HG03025 (cell line): Measurements from ENCODE around the gene FARS2.

ENCODE experiments used
- ATAC-seq: cut with Tn5 transposase; IDR thresholded peaks from one replicate; pipeline ENCODE4 v1.9.1; 2021; ENCODE audit warnings: mild to moderate bottlenecking, moderate library complexity; ENCODE audit not compliant: unreplicated experiment, low FRiP score

FARS2 gene

GRCh38 chr6:5492356-5492755, 231.0 kb downstream of the FARS2 start:
- ATAC-seq: no peak

DNA sequence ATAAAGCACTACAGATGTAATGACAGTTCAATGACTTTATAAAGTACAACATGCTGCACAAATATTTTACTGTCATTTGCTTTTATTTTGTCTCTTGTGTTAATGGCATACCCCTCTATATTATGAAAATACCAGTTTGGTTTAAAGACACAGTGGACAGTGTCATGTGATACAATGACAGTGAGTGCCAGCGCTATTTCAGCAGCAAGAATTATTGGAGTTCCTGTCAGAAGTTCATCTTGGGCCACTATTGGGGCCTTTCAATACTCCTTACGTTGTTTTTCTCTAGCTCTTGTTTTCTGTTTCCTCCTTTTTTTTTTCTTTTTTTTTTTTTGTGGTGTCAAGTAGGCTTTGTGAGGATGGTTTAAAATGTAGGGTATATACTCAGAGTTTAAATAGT, 232.5 kb downstream of the FARS2 start:
- ATAC-seq: no peak

DNA sequence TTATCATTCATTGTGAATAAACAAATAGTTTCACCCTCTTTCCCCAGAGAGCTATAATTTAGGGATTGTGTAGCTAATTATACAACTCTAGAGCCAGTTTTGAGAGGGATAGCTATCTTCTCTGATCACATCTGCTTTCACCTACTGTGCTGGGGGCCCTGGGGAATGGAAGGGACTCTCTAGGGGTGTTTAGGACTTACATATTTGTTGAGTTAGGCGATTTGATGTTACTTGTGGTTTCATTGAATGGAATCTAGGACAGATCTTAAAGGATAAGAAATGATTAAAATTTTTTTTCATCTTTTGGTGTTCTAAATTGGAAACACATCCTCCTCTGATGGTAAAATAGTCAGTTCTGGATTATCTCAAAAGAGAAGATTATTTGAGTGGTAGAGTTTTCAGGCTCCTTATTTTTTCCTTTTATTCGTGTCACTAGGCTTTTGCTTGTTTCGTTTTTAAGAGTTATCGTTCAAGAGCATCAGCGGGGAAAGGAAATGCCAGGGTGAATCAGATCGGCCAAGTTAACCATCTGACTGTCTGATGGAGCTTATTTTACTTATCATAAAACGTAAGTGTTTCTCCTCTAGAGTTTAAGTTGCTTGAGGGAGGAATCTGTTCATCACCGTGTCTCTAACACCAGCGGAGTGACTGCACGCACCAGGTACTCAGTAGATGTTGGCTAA, 236.7 kb downstream of the FARS2 start:
- ATAC-seq: no peak

- no peak for ATAC-seq
These were observed 237.2 kb downstream of the FARS2 start for GRCh38 chr6:5498579-5498899.

DNA sequence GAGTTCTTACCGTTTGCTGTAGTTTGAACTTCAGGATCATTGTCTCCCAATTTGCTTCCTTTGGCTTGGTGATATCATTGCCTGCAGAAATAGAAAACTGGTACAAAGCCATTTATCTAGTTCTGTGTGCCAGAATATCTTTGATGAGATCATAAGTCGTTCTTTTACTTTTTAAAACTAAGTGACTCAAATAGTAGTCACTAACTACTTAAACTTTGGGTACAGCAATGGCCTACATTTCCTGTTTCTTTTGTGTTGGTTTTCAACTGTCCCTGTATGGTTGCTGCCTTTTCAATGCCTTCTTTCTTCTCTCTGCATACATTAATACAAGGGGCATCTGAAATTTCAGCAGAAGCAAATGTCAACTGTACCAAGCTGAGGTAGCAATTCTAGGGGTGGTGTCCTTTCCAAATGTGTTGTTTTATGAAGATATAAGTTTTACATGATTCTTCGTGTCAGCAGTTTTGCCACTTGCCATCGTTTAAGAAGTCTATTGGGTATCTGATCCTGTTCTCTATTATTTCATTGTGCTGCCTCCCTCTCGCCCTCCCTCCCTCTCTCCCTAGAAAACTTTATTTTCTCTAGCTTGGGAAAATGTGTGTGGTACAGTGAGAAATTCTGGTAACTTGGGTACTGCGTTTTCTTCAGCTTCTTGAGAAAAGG, 238.5 kb downstream of the FARS2 start:
- ATAC-seq: no peak

DNA sequence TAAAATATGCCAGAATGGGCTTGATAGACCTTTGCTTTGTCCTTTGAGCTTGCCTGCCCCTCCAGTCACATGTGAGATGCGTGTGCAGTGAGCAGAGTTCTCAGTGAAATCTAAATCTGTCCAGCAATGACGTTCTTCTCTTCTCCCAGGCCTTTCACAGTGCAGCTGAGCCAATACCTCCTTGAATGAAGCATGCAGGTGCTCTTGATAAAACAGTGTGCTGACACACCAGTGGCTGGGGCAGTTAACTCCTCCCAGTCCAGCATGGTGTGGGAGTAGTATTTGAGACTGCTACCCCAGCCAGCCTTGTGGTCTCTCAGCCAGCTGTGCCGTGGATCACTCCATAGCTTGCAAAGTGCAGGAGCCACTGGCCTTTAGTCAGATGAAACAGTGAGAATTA, 240.5 kb downstream of the FARS2 start:
- no peak for ATAC-seq

- no peak for ATAC-seq
These were observed 242.8 kb downstream of the FARS2 start for GRCh38 chr6:5504078-5504477.

GRCh38 chr6:5506149-5506548, 244.8 kb downstream of the FARS2 start:
- ATAC-seq: peak; percentile 47

- ATAC-seq: peak; percentile 16
These were observed 245.3 kb downstream of the FARS2 start for GRCh38 chr6:5506597-5506996.

DNA sequence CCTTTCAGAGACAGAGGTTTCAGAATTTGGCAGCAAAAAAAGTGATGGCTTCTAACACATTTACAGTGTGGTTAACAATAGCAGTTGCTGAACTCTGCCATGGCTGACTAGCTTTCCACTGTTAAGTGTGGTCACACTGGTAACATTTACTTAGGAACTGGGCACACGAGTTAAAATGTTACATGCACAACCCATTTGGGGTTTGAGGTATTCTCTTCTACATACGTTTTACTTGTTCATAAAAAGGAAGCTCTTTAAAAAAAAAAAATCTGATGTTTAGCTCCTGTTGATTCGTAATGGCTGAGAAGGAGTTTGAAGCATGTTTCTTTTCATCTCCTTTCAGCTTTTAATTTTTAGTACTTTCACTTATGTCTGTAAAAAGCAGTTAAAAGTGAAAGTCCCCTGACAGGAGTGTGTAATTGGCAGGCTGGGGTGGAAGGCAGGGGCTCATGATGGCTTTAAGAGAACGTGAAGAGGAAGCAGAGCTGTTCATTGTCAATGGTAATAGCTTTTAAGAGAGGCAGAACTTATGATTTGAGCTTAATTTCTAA, 245.9 kb downstream of the FARS2 start:
- peak; percentile 81 for ATAC-seq

- no peak for ATAC-seq
These were observed 247.8 kb downstream of the FARS2 start for GRCh38 chr6:5509106-5509505.

GRCh38 chr6:5510331-5511133, 249.2 kb downstream of the FARS2 start:
- ATAC-seq: no peak

- ATAC-seq: no peak
These were observed 250.6 kb downstream of the FARS2 start for GRCh38 chr6:5511954-5512353.

DNA sequence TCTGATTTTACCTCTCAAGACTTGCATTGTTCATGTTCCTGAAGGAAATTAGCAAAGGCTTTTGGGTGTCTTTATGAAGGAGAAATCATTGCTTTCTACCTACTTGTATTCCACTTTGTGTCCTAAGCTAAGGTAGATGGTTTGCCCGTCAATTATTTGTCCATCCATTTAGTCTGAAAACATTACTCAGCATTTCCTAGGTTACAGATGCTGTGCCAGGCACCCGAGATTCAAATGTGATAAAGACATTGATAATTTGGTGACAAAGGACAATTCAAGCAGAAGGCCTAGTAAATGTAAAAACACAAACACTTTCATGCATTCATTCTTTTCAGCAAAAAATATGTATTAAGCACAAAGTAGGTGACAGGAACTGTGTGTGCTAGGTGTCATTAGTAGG, 251.1 kb downstream of the FARS2 start:
- ATAC-seq: no peak

GRCh38 chr6:5513408-5513807, 252.1 kb downstream of the FARS2 start:
- ATAC-seq: no peak

GRCh38 chr6:5514353-5514752, 253.0 kb downstream of the FARS2 start:
- no peak for ATAC-seq

GRCh38 chr6:5515200-5515599, 253.9 kb downstream of the FARS2 start:
- no peak for ATAC-seq

- ATAC-seq: no peak
These were observed 254.7 kb downstream of the FARS2 start for GRCh38 chr6:5516036-5516435.

DNA sequence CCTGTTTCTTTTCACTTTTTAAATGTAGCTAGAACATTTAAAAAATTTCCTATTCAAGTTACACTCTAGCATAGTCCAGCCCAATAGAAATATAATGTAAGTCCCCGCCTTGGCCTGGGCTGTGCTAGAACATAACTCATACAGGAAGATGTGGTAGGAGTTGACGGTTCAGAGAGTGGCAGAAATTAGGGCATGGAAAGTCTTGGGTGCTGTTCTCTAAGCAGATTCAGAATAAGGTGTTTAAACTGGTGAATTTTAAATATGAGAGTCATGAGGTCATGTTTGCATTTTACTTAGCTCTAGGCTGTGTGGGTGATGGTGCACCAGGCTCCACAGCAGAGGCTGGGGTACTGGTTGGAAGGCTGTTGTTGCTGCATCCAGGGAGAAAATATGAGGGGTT, 256.5 kb downstream of the FARS2 start:
- ATAC-seq: no peak

- no peak for ATAC-seq
These were observed 257.7 kb downstream of the FARS2 start for GRCh38 chr6:5518936-5519491.

- ATAC-seq: no peak
These were observed 259.5 kb downstream of the FARS2 start for GRCh38 chr6:5520796-5521195.
